Liver (tissue), 3 donors: ENCODE results near the gene U2AF1L4.

ENCODE experiments used
- JUND ChIP-seq, 2 donors: IDR thresholded peaks; 2 replicates each; pipeline ENCODE4 v1.6.1; 2016; ENCODE audit warnings: antibody characterized with exemption in 2 of 2
- YY1 ChIP-seq: IDR thresholded peaks from 2 replicates; pipeline ENCODE4 v1.6.1; 2016; ENCODE audit warnings: antibody characterized with exemption, mild to moderate bottlenecking
- TF ChIP-seq, protein P1 (sequence below): fragments of 150-350 bp; IDR thresholded peaks from 2 replicates; pipeline ENCODE4 v1.5.1; 2017; ENCODE audit warnings: improper control_type of control experiment, low read depth, low read length; ENCODE audit not compliant: missing input control
- TF ChIP-seq, protein P2 (sequence below): IDR thresholded peaks from 2 replicates; pipeline ENCODE4 v1.6.1; 2016; ENCODE audit warnings: antibody characterized with exemption, mild to moderate bottlenecking
- donor health status: healthy.
- donor health status: healthy.

DNA sequence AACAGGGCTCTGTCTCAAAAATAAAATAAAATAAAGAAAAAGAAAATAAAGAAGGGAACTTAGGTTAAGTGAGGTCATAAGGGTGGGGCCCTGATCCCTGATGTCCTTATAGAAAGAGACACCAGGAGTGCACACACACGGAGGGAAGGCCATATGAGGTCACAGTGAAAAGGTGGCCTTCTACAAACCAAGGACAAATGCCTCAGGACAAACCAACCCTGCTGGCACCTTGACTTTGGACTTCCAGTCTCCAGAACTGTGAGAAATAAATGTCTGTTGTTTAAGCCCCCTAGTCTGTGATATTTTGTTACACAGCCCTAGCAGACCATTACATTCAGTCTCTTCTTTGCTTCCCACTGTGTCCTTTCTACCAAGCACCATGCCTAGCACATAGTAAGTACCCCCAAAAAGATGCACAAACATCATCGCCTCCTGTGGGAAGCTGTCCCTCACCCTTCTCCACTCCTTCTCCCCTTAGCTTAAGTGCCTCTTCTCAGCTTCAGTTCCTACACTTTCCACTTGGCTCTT lies 49.3 kb downstream of the U2AF1L4 start:
- TF ChIP-seq, protein P1, sequence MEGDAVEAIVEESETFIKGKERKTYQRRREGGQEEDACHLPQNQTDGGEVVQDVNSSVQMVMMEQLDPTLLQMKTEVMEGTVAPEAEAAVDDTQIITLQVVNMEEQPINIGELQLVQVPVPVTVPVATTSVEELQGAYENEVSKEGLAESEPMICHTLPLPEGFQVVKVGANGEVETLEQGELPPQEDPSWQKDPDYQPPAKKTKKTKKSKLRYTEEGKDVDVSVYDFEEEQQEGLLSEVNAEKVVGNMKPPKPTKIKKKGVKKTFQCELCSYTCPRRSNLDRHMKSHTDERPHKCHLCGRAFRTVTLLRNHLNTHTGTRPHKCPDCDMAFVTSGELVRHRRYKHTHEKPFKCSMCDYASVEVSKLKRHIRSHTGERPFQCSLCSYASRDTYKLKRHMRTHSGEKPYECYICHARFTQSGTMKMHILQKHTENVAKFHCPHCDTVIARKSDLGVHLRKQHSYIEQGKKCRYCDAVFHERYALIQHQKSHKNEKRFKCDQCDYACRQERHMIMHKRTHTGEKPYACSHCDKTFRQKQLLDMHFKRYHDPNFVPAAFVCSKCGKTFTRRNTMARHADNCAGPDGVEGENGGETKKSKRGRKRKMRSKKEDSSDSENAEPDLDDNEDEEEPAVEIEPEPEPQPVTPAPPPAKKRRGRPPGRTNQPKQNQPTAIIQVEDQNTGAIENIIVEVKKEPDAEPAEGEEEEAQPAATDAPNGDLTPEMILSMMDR = no peak
- no peak for TF ChIP-seq YY1
- no peak for TF ChIP-seq JUND (IDR thresholded peaks at IDR 0.05)
- TF ChIP-seq, protein P2, sequence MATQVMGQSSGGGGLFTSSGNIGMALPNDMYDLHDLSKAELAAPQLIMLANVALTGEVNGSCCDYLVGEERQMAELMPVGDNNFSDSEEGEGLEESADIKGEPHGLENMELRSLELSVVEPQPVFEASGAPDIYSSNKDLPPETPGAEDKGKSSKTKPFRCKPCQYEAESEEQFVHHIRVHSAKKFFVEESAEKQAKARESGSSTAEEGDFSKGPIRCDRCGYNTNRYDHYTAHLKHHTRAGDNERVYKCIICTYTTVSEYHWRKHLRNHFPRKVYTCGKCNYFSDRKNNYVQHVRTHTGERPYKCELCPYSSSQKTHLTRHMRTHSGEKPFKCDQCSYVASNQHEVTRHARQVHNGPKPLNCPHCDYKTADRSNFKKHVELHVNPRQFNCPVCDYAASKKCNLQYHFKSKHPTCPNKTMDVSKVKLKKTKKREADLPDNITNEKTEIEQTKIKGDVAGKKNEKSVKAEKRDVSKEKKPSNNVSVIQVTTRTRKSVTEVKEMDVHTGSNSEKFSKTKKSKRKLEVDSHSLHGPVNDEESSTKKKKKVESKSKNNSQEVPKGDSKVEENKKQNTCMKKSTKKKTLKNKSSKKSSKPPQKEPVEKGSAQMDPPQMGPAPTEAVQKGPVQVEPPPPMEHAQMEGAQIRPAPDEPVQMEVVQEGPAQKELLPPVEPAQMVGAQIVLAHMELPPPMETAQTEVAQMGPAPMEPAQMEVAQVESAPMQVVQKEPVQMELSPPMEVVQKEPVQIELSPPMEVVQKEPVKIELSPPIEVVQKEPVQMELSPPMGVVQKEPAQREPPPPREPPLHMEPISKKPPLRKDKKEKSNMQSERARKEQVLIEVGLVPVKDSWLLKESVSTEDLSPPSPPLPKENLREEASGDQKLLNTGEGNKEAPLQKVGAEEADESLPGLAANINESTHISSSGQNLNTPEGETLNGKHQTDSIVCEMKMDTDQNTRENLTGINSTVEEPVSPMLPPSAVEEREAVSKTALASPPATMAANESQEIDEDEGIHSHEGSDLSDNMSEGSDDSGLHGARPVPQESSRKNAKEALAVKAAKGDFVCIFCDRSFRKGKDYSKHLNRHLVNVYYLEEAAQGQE = no peak
